SJSA1 (cell line): ENCODE data around the gene PNMA8C. TPM values are rescaled to one million over a fixed set of nuclear protein-coding genes. Genes with fewer than 3 reads are reported as not detected.
"Not testable (repeated sequence)": the region's sequence is repeated elsewhere in the genome, so short reads cannot be mapped to it uniquely, and the experiment has no call there.

Experiments
- DNase-seq, 2 experiments: peaks; one replicate each; pipeline ENCODE4 v3.0.0-alpha.2; 2015 to 2020; ENCODE audit warnings: low spot score in 2 of 2, low read depth in 1 of 2
- H3K27ac ChIP-seq: fragments of 250-450 bp; sonication (Bioruptor Pico); 2 replicates; pipeline ENCODE4 v1.5.1; 2020; ENCODE audit warnings: mild to moderate bottlenecking, moderate library complexity
- H3K27me3 ChIP-seq: fragments of 250-450 bp; sonication (Bioruptor Pico); replicated peaks from 2 replicates; pipeline ENCODE4 v1.5.1; 2020; ENCODE audit warnings: mild to moderate bottlenecking, moderate library complexity
- H3K36me3 ChIP-seq: fragments of 250-450 bp; sonication (Bioruptor Pico); 2 replicates; pipeline ENCODE4 v1.5.1; 2020; ENCODE audit warnings: mild to moderate bottlenecking
- H3K4me1 ChIP-seq: fragments of 250-450 bp; sonication (Bioruptor Pico); replicated peaks from 2 replicates; pipeline ENCODE4 v1.6.1; 2021; ENCODE audit warnings: mild to moderate bottlenecking
- H3K4me3 ChIP-seq: fragments of 250-450 bp; sonication (Bioruptor Pico); 2 replicates; pipeline ENCODE4 v1.5.1; 2020; ENCODE audit warnings: mild to moderate bottlenecking
- H3K9me3 ChIP-seq: fragments of 250-450 bp; sonication (Bioruptor Pico); replicated peaks from 2 replicates; pipeline ENCODE4 v1.5.1; 2020; ENCODE audit warnings: mild to moderate bottlenecking
- total RNA-seq: library from RNA; depleted of rRNA; stranded (reverse); fragments of >200 nt; shearing (Covaris generic); gene quantifications from 2 replicates; pipeline ENCODE4 v1.2.3, GENCODE V29; 2014

The PNMA8C gene
- total RNA-seq, 1 experiment from 2014 or later, result not detected

- peaks cover 89% of the 10 kb centered on the region for H3K36me3 ChIP-seq
- H3K4me3 ChIP-seq, result no peak overlapping the region
- H3K27me3 ChIP-seq, result no peaks in the 10 kb centered on the region
- no peak for DNase-seq
- no peak overlapping the region for H3K27ac ChIP-seq
- H3K9me3 ChIP-seq, result peaks cover 6% of the 10 kb centered on the region; the same call in 1 of the 2 replicates
- peaks cover 18% of the 10 kb centered on the region for H3K4me1 ChIP-seq
Observed at GRCh38 chr19:46386151-46386550, 42.6 kb downstream of the PNMA8C start.

- DNase-seq, result no peak
- no peaks in the 10 kb centered on the region for H3K27me3 ChIP-seq
- H3K4me1 ChIP-seq, result peaks cover 13% of the 10 kb centered on the region
- H3K27ac ChIP-seq, result no peak overlapping the region
- peaks cover 95% of the 10 kb centered on the region for H3K36me3 ChIP-seq
- H3K9me3 ChIP-seq, result peaks cover 6% of the 10 kb centered on the region; the same call in 1 of the 2 replicates
- no peak overlapping the region for H3K4me3 ChIP-seq
Observed at GRCh38 chr19:46385636-46386035, 43.1 kb downstream of the PNMA8C start.

GRCh38 chr19:46384396-46384795, 44.3 kb downstream of the PNMA8C start:
- H3K27me3 ChIP-seq, result no peaks in the 10 kb centered on the region
- H3K4me1 ChIP-seq, result peaks cover under 1% of the 10 kb centered on the region; the same call in 1 of the 2 replicates
- DNase-seq, result no peak
- no peak overlapping the region for H3K4me3 ChIP-seq
- H3K9me3 ChIP-seq, result no peaks in the 10 kb centered on the region; the same call in 1 of the 2 replicates
- H3K27ac ChIP-seq, result no peak overlapping the region
- peaks cover 97% of the 10 kb centered on the region for H3K36me3 ChIP-seq

GRCh38 chr19:46383846-46384245, 44.9 kb downstream of the PNMA8C start:
- no peaks in the 10 kb centered on the region; the same call in 1 of the 2 replicates for H3K9me3 ChIP-seq
- H3K27ac ChIP-seq, result no peak overlapping the region
- DNase-seq, result no peak
- H3K4me1 ChIP-seq, result no peaks in the 10 kb centered on the region
- H3K36me3 ChIP-seq, result peaks cover 97% of the 10 kb centered on the region
- no peak overlapping the region for H3K4me3 ChIP-seq
- H3K27me3 ChIP-seq, result no peaks in the 10 kb centered on the region

GRCh38 chr19:46383171-46383815, 45.4 kb downstream of the PNMA8C start:
- H3K9me3 ChIP-seq, result no peaks in the 10 kb centered on the region; the same call in 1 of the 2 replicates
- H3K27me3 ChIP-seq, result no peaks in the 10 kb centered on the region
- peaks cover 3% of the 10 kb centered on the region for H3K4me1 ChIP-seq
- DNase-seq, result no peak
- no peak overlapping the region for H3K27ac ChIP-seq
- H3K36me3 ChIP-seq, result peaks cover 97% of the 10 kb centered on the region
- no peak overlapping the region for H3K4me3 ChIP-seq

- Histone ChIP-seq H3K27me3 (no peaks in the 10 kb centered on the region), H3K4me3 (no peak overlapping the region), H3K4me1 (peaks cover 12% of the 10 kb centered on the region), H3K27ac (no peak overlapping the region), H3K9me3 (no peaks in the 10 kb centered on the region; the same call in 1 of the 2 replicates), H3K36me3 (peaks cover 97% of the 10 kb centered on the region)
- no peak for DNase-seq
Observed at GRCh38 chr19:46381756-46382345, 46.9 kb downstream of the PNMA8C start.

GRCh38 chr19:46381346-46381745, 47.4 kb downstream of the PNMA8C start:
- no peaks in the 10 kb centered on the region; the same call in 1 of the 2 replicates for H3K9me3 ChIP-seq
- H3K36me3 ChIP-seq, result peaks cover 97% of the 10 kb centered on the region
- H3K27me3 ChIP-seq, result no peaks in the 10 kb centered on the region
- H3K27ac ChIP-seq, result no peak overlapping the region
- no peak for DNase-seq
- peaks cover 12% of the 10 kb centered on the region for H3K4me1 ChIP-seq
- H3K4me3 ChIP-seq, result no peak overlapping the region

GRCh38 chr19:46380690-46381089, 48.0 kb downstream of the PNMA8C start:
- peaks cover 98% of the 10 kb centered on the region for H3K36me3 ChIP-seq
- no peaks in the 10 kb centered on the region for H3K27me3 ChIP-seq
- no peak overlapping the region for H3K4me3 ChIP-seq
- peaks cover 12% of the 10 kb centered on the region for H3K4me1 ChIP-seq
- no peaks in the 10 kb centered on the region; the same call in 1 of the 2 replicates for H3K9me3 ChIP-seq
- H3K27ac ChIP-seq, result no peak overlapping the region
- DNase-seq, result no peak

- Histone ChIP-seq H3K4me1 (peaks cover 29% of the 10 kb centered on the region), H3K27ac (no peak overlapping the region), H3K4me3 (no peak overlapping the region), H3K36me3 (peaks cover 90% of the 10 kb centered on the region), H3K9me3 (no peaks in the 10 kb centered on the region; the same call in 1 of the 2 replicates), H3K27me3 (no peaks in the 10 kb centered on the region)
- no peak for DNase-seq
Observed at GRCh38 chr19:46378268-46378667, 50.5 kb downstream of the PNMA8C start.

- peaks cover 47% of the 10 kb centered on the region for H3K4me1 ChIP-seq
- H3K9me3 ChIP-seq, result no peaks in the 10 kb centered on the region
- no peak overlapping the region for H3K27ac ChIP-seq
- DNase-seq, result no peak
- H3K36me3 ChIP-seq, result peaks cover 83% of the 10 kb centered on the region
- no peaks in the 10 kb centered on the region for H3K27me3 ChIP-seq
- no peak overlapping the region for H3K4me3 ChIP-seq
Observed at GRCh38 chr19:46376241-46377153, 52.2 kb downstream of the PNMA8C start.

GRCh38 chr19:46375476-46376067, 53.2 kb downstream of the PNMA8C start:
- peaks cover 56% of the 10 kb centered on the region for H3K4me1 ChIP-seq
- not testable (repeated sequence) for H3K27ac ChIP-seq, H3K27me3 ChIP-seq, H3K9me3 ChIP-seq, DNase-seq, H3K4me3 ChIP-seq
- peaks cover 82% of the 10 kb centered on the region for H3K36me3 ChIP-seq
